HG03095 (cell line): ENCODE results near the gene NTM.

Source experiments
- ATAC-seq: cut with Tn5 transposase; IDR thresholded peaks from one replicate; pipeline ENCODE4 v1.9.1; 2021; ENCODE audit warnings: moderate library complexity; ENCODE audit not compliant: unreplicated experiment

Gene NTM

GRCh38 chr11:131758726-131759125, 388.3 kb downstream of the NTM start:
- no peak for ATAC-seq

DNA sequence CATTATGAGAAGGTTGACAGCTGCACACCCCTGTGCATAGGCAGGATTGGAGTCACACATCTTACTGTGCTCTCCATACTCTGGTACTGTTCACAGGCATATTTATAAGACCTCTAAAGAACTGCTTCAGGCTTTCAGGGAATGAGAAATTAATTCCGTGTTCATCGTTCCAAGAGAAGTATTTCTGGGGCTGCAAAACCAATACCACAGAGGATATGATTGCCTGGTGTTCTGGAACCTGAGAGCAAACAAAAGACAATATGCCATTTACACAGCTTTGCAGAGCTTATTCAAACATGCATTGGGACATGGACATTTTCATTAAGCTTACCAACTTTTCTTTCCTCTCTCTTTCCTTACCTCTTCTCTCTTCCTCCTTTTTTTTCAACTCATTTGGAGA, 388.7 kb downstream of the NTM start:
- ATAC-seq = no peak

DNA sequence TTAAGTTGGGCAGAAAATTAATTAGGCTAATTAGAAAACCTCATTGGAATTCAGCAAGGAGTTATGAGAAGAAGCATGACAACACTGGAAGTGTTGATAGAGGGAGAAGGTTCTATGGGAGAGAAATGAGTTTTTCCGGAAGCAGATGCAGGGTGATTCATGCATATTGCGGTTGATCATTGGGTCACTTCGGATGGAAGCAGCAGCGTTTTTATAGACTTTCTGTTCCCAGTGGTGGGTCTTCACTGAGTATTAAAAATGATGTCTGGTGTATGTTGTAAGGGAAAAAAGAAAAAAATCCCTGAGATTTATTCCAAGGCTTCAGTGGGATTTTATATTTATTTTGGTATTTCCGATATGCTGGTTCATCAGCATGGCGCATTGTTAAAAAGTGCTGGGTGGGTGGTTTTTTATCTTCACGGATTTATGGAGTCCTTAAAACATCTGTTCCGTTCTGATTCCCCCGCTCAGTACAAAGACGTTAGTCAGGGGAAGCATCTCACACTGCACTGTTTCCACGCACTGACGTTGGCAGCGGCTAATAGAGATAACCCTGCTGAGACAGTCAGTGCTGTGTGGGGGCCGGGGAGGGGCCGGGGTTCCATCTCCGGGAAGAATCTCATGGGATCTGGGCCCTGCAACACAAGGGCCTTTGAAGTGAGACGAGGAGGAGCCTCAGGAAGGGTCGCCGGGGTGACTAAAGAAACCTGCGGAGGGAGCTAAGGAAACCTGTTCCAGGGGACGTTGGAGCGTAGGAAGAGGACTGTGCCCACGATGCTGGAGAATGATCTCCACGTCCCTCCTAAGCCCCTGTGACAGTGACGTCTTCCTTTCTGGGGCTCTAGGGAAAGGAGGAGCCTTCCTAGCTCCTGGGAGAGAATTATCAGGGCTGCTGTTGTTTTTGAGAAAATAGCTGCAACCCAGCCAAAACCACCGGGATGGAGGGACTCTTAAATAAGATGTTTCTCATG, 390.0 kb downstream of the NTM start:
- no peak for ATAC-seq

DNA sequence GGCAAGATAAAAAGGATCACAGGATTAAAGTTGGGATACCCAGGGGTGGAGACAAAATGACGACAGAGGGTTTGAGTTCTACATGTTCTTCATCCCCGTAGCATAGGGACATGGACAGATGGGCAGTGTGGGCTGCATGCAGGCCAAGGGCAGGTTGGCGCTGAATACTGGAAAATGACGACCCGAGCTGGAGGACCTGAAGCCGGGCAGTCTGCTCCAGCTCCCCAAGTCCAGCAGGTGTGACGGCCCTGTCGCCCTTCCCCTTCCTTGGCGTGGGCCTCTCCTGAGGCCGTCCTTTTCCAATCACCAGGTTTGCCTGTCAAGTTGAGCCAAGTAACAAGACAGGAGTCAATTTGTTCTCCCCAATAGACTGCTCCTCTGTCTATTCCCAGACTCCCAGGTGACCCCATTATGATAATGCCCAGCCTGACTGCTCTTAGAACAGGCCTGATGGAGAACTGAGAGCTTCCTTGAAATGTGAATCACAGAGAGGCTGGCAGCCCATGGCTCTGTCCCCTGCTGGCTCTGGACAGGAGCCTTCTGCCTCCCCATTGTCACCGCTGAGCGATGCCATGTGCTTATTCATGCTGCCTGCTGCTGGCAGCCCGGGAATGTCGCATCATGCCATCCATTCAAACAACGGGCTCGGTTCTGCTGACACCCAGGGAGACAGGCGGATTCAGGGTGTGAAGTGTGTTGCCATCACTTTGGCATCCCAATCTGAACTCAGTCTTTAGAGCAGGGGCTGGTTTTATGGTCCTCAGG, 392.1 kb downstream of the NTM start:
- no peak for ATAC-seq

DNA sequence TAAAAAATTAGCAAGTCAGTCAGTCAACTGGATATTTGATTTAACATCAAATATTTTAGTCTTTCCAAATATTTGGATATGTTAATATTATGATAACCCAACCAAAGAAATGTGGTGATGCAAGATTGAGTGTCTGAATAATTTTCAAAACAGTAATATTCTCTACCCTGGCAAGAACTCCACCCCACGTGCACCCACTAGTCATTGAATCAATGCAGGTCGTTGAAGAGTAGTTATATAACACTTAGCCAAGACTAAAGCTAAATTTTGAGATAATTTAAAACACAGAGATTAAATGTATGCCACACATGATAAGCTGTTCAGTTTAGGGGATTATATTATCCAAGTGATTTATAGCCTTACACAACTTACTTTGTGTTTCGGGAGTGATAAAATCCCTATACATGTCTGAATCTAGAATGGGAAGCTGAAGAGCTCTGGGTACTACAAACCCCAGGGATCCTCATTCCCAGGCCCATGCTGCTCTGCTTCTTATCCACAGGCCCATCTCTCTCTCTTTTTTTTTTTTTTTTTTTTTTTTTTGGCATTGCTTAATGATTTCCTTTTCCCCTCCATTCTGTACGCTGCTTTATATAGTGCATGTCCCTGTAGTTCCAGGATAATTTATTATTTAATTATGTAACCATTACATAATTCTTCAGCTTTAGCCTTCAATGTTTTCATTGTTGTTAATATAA, 392.9 kb downstream of the NTM start:
- no peak for ATAC-seq

GRCh38 chr11:131764126-131764525, 393.7 kb downstream of the NTM start:
- ATAC-seq = no peak

GRCh38 chr11:131764649-131765048, 394.2 kb downstream of the NTM start:
- ATAC-seq = no peak

DNA sequence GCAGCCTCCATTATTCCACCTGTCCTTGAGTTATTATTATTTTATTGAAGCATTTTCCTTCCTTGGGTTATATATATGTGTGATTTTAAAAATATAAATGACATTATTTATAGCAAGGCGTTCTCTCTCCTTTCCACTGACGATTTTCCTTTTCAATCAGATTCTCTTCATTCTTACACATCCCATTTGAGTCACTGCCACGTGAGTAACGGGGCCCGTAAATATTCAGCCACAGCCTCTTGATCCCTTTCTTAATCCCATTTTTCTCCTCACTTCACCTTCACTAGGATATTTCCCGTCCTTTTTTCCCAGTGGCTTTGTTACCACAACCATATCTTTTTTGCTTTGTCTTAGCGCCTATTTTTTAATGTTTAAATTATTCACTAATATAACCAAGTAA, 396.2 kb downstream of the NTM start:
- no peak for ATAC-seq

DNA sequence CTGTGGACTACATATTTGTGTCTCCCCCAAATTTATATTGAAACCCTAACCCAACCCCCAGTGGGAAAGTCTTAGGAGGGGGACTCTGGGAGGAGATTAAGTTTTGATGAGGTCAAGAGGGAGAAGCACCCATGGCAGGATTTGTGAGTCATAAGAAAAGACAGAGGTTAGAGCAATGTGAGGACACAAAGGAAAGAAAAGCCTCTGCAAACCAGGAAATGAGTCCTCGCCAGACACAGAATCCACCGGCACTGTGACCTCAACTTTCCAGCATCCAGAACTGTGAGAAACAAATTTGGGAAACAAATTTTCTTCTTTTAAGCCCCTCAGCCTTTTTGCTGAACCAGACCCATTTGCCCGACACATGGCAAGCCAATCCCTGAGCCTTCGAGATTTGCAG, 397.0 kb downstream of the NTM start:
- ATAC-seq = no peak

GRCh38 chr11:131770801-131771200, 400.4 kb downstream of the NTM start:
- no peak for ATAC-seq

DNA sequence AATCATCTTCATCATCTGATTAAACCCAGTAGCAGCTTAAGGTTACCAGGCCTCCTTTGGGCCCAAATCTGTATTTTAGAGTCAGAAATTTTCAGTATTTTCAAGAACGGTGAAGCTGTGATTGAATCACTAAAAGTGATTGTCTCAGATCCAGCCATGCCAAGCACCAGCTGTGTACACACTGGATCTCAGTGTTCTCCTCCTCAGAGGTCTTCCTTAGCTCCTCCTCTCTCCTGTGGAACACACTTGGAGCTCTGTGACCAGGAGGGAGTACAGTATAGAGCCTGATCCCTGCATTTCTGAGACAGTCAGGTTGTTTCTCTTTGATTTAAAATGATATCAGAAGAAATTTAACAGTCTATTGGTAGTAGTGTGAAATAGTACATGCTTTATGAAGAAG, 401.1 kb downstream of the NTM start:
- no peak for ATAC-seq

DNA sequence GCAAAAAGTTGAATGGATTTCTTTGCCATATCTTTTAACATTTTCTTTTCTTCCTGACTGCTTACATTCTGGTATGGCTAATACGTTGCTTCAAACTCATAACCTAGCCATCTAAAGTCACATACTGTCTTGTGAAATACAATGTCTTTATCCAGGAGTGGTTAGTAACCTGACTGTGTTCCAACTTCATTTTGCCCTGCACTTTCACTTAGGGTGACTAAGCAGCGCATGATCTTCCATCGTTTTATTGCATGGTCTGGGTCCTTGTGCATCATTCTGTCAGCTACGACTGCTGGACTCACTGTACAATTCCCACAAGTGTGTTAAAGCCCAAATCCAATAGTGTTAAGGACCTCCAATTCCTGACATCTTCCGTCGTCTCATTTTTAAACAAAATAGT, 403.2 kb downstream of the NTM start:
- ATAC-seq = no peak

GRCh38 chr11:131776211-131776610, 405.8 kb downstream of the NTM start:
- no peak for ATAC-seq

DNA sequence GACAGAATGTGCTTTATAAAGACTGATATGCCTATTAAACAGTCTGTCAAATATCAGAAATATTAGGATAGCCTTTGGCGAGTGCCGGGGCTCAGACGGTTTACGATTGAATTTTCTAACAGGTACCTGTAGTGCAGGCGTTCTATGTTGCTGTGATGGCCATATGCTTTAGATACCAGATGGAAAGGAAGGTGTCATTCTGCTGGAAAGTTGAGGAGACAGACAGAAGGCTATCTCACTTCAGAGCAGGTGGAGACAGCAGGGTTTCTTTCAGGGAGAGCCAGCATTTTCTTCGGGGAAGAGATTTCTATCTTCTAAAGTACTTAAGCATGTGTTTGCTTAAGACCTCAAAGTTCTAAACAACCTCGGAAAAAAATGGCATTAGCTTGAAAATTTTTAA, 415.4 kb downstream of the NTM start:
- ATAC-seq = no peak

DNA sequence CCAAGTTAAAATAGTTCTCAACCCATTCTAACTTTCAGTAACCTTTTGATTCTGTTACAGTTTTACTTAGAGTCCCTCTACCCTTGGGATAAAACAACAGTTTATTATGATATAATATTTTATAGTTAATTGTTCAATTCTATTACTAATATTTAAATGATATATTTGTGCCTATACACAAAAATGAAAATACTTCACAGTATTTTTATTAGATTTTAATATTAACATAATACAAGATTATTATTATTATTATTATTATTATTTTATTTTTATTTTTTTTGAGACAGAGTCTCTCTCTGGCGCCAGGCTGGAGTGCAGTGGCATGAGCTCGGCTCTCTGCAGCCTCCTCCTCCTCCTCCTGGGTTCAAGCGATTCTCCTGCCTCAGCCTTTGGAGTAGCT, 416.7 kb downstream of the NTM start:
- no peak for ATAC-seq

- ATAC-seq = no peak
Measured at GRCh38 chr11:131790586-131790985, 420.2 kb downstream of the NTM start.

- no peak for ATAC-seq
Measured at GRCh38 chr11:131792243-131792642, 421.8 kb downstream of the NTM start.

DNA sequence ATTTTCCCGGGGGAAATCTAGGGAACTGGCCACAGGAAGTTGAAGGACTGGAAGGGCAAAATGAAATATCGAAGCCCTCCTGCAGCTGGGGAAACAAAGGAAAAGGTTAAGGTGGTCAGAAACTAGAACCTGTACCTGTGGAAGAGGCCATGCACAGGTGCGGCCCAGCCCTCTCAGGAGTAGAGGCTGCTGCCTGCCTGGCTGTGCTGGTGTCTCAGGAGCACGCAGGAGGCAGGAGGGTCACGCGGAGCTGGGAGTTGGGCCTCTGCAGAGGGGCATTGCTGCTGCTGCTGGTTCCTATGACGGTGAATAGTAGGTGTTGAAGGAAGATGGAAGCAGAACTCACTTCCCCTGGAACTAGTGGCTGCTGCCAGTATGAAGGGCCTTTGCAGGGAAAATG, 425.7 kb downstream of the NTM start:
- ATAC-seq = no peak

- no peak for ATAC-seq
Measured at GRCh38 chr11:131796541-131796940, 426.1 kb downstream of the NTM start.

GRCh38 chr11:131800452-131800851, 430.0 kb downstream of the NTM start:
- ATAC-seq = no peak

DNA sequence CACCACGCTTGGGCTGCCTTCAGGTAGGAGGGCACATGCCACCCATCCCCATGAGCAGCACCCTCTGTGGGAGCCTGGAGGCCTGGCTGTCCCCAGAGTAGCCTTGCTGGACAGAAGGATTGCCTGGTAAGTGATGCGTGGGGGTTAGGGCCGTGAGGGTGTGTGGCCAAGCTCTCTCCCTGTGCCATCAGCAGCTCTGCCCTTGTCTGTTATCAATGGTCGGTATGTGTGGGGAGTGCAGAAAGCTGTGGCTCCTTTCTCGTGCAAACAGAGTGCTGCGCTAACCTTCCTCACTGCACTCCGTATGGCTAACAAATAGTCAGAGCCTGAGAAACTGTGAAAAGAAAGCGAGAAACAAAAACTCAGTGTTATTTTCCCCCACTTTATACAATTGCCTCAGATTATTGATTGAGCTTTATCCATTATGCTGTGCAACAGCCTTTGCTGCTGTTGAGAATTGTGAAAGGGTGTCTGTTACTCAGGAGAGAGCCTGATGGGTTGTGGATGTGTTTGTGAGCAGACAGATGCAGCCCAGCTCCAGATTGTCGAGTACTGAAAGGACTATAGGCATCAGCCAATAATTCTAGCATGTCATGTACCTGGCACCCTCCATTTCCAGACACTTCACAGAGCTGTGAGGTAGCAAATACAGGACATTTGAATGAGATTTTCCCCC, 432.2 kb downstream of the NTM start:
- no peak for ATAC-seq
